Fibroblast of villous mesenchyme (primary cell): Measurements from ENCODE around the gene ENO2. TPM values are rescaled to one million over a fixed set of nuclear protein-coding genes. Genes with fewer than 3 reads are reported as not detected.
"Not testable (repeated sequence)": the region's sequence is repeated elsewhere in the genome, so short reads cannot be mapped to it uniquely, and the experiment has no call there.

Source experiments
- DNase-seq: peaks from one replicate; pipeline ENCODE4 v3.0.0-alpha.2; 2010; ENCODE audit warnings: low read depth
- H3K4me3 ChIP-seq: 2 replicates; pipeline ENCODE4 v1.5.1; 2011; ENCODE audit warnings: low read depth, mild to moderate bottlenecking, low read length
- total RNA-seq: library from RNA; depleted of rRNA; stranded (reverse); fragments of >200 nt; gene quantifications from 2 replicates; pipeline ENCODE4 v1.2.3, GENCODE V29; 2012
- TF ChIP-seq, protein P1 (sequence below): IDR thresholded peaks from 2 replicates; pipeline ENCODE4 v1.5.1; 2012; ENCODE audit warnings: low read depth, mild to moderate bottlenecking, low read length; ENCODE audit not compliant: insufficient read depth

The ENO2 gene
- total RNA-seq, 1 donor = 3.5 TPM

DNA sequence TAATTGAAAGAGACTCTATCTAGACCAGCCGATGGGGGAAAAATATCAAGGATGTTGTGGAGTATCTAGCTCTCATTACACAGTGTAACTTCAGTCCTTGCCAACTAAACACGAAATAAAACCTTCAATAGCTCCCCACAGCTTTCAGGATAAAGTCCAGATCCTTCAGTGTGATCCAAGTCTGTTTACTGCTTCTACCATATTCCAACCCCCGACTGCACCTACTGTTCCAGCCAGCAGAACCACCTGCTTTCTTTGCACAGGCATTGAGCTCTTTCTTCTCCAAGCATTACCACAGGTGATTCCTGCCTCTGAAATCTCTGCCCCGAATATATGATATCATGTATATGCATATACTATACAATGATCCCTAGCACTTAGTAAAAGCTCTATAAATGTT is 11.9 kb upstream of the ENO2 start:
- DNase-seq = no peak
- H3K4me3 ChIP-seq = no peak overlapping the region
- TF ChIP-seq, protein P1, sequence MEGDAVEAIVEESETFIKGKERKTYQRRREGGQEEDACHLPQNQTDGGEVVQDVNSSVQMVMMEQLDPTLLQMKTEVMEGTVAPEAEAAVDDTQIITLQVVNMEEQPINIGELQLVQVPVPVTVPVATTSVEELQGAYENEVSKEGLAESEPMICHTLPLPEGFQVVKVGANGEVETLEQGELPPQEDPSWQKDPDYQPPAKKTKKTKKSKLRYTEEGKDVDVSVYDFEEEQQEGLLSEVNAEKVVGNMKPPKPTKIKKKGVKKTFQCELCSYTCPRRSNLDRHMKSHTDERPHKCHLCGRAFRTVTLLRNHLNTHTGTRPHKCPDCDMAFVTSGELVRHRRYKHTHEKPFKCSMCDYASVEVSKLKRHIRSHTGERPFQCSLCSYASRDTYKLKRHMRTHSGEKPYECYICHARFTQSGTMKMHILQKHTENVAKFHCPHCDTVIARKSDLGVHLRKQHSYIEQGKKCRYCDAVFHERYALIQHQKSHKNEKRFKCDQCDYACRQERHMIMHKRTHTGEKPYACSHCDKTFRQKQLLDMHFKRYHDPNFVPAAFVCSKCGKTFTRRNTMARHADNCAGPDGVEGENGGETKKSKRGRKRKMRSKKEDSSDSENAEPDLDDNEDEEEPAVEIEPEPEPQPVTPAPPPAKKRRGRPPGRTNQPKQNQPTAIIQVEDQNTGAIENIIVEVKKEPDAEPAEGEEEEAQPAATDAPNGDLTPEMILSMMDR = no peak

DNA sequence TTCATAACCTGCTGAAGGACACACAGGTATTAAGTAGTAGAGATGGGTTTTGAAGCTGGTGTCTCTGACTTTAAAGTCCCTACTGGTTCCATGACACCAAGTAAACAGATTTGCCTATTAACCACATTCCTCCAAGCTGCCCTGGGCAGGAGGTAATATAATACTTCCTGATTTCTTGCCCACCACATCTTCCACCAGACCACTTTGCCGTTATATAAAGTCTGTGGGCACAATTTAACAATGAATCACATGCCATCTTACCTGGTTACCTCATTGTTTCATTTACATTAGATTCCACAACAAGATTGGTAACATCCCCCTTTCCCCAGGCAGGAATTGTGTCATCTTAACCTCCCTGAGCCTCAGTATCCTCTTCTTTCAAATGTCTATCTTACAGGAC is 10.7 kb upstream of the ENO2 start:
- TF ChIP-seq, protein P1 = no peak
- no peak for DNase-seq

DNA sequence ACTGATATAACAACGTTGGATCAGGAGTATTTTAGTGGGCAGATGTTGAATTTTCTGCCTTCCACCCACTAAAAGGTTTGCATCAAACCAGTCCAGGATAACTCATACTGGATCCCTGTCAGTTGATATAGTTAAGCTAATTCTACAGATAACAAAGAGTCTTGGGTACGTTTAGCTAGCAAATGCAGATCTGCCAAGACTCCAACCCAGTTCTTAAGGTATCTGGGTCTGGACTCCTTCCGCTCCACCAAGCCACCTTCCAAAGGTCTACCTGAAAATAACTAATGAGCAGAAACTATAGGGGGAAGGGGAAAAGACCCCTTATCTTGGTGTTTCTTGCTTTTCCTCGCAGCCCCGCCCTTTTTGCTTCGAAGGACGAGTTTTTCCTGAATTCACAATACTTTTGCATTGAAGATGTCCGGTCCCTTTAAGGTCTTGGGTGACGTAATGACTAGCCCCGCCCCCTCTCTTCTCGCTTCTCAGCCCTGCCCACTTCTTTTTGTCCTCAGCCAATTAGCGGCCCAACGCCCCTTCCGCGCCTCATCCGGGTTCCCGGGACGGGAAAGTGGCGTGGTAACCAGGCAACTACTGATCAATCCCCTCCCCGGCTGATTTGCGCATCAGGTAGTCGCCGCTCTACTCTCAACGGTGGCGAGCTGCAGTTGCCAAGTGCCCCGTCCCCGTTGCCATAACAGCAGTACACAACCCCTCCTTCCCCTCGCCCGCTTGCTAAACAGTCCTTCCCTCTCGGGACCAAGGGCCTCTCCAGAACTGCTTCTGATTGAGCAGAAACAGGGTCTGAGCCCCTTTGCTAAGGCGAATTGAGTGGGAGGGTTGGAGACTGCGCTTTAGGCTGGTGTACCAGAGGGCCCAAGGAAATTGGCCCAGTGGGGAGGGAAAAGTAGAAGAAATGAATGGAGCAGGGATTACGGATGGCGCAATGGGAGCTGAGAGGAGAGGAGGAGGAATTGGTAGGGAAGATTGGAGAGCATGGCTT is 9.8 kb upstream of the ENO2 start, which contains the start of gene LRRC23:
Gene LRRC23 (plus strand): TSS at position 543 of the 997 bp plus-strand sequence. CDS start 812 bp downstream, outside the sequence.
- peak within 1 kb of the TSS; percentile 76 for H3K4me3 ChIP-seq
- TF ChIP-seq, protein P1 = no peak
- DNase-seq = peak; percentile 94

More for the DNA sequence above, 10.7 kb upstream of the ENO2 start:
- no peak overlapping the region for H3K4me3 ChIP-seq

DNA sequence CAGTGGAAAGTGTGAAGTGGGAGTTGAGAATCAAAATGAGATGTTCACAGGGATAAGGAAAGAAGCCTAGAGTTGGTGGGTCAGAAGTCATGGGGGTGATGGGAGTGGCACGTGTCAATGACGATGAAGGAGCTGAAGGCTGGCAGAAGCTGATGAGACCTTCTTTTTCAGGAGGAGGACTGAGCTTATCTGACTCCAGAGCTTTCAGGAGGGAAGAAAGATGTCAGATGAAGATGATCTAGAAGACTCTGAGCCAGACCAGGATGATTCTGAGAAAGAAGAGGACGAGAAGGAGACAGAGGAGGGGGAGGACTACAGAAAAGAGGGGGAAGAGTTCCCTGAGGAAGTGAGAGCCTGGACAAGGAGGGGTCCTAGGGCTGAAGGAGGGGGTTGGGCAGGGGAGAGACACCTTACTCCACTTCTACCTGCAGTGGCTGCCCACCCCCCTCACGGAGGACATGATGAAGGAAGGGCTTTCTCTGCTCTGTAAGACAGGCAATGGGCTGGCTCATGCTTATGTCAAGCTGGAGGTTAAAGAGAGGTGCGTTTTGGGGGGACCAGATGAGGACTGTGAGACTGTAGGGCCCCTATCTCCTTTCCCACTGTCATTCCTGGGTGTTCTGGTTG is 8.9 kb upstream of the ENO2 start:
- TF ChIP-seq, protein P1 = no peak
- H3K4me3 ChIP-seq = peak overlapping the region; percentile 76
- no peak for DNase-seq

DNA sequence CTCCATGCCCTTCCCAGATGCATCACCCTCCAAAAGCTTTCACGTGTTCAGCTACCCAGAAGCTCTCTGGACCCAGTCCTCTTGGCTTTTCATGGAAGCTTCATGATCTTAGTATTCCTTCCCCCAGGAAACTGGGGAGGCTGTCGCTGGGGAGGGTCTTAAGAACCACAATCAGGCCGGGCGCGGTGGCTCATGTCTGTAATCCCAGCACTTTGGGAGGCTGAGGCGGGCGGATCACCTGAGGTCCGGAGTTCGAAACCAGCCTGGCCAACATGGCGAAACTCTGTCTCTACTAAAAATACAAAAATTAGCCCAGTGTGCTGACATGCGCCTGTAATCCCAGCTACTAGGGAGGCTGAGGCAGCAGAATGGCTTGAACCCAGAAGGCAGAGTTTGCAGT is 6.2 kb upstream of the ENO2 start:
- not testable (repeated sequence) for H3K4me3 ChIP-seq

GRCh38 chr12:6909421-6910145 is 4.8 kb upstream of the ENO2 start:
- TF ChIP-seq, protein P1 = no peak
- no peak for DNase-seq

More for the DNA sequence above, 6.2 kb upstream of the ENO2 start:
- not testable (repeated sequence) for DNase-seq

More at GRCh38 chr12:6909421-6910145, 4.8 kb upstream of the ENO2 start:
- H3K4me3 ChIP-seq = no peak overlapping the region
